Uterus (tissue), 2 donors: ENCODE measurements around the gene DCTN3.

Experiments
- CTCF ChIP-seq, 4 experiments: fragments of 200-600 bp in 2 of 4; fragments of 450-650 bp in 2 of 4; sonication (generic) in 2 of 4; IDR thresholded peaks; one replicate each; pipeline ENCODE4 v1.5.1; 2016 to 2019; ENCODE audit warnings: antibody characterized with exemption in 4 of 4, mild to moderate bottlenecking in 2 of 4, moderate library complexity in 1 of 4
- POLR2A ChIP-seq, 2 donors: fragments of 450-650 bp; IDR thresholded peaks; one replicate each; pipeline ENCODE4 v1.6.1; 2016; ENCODE audit warnings: antibody characterized with exemption in 2 of 2, mild to moderate bottlenecking in 1 of 2, moderate library complexity in 1 of 2

- TF ChIP-seq CTCF (IDR thresholded peaks at IDR 0.05) (no peak), POLR2A (IDR thresholded peaks at IDR 0.05) (no peak)
These were observed 9.2 kb upstream of the DCTN3 start for GRCh38 chr9:34629491-34629808.
